Measurements from ENCODE around the gene LRRC74B. TPM values are rescaled to one million over a fixed set of nuclear protein-coding genes. Genes with fewer than 3 reads are reported as not detected.
A peak's percentile ranks its signal among the peaks of the same experiment; 100 is the strongest.
"Not testable (repeated sequence)": the region's sequence is repeated elsewhere in the genome, so short reads cannot be mapped to it uniquely, and the experiment has no call there.

Gene LRRC74B
- total RNA-seq, 1 donor from 2014 or later, result not detected

GRCh38 chr22:21095773-21096107 is 50.0 kb downstream of the LRRC74B start:
- Histone ChIP-seq H3K27me3 (ENCODE audit: control insufficient read depth, insufficient read depth, low read length) (no peaks in the 10 kb centered on the region), H3K4me3 (ENCODE audit: low read depth, low read length) (no peak overlapping the region), H3K36me3 (ENCODE audit: control insufficient read depth, insufficient read depth, low read length) (no peaks in the 10 kb centered on the region)
- FAIRE-seq, result no peak
- no peak for TF ChIP-seq CTCF (IDR thresholded peaks at IDR 0.05; ENCODE audit: insufficient read depth, low read length, severe bottlenecking)
- no peak for DNase-seq (ENCODE audit: low read depth)

- H3K4me3 ChIP-seq (ENCODE audit: low read depth, low read length); H3K27me3 ChIP-seq (ENCODE audit: control insufficient read depth, insufficient read depth, low read length); DNase-seq (ENCODE audit: low read depth); FAIRE-seq; H3K36me3 ChIP-seq (ENCODE audit: control insufficient read depth, insufficient read depth, low read length): not testable (repeated sequence)
These were observed 51.1 kb downstream of the LRRC74B start for GRCh38 chr22:21096878-21097277.

- no peaks in the 10 kb centered on the region for H3K36me3 ChIP-seq (ENCODE audit: control insufficient read depth, insufficient read depth, low read length)
- DNase-seq (ENCODE audit: low read depth) (no peak), FAIRE-seq (no peak)
- no peaks in the 10 kb centered on the region for H3K27me3 ChIP-seq (ENCODE audit: control insufficient read depth, insufficient read depth, low read length)
- TF ChIP-seq CTCF (IDR thresholded peaks at IDR 0.05; ENCODE audit: insufficient read depth, low read length, severe bottlenecking), result no peak
- no peak overlapping the region for H3K4me3 ChIP-seq (ENCODE audit: low read depth, low read length)
These were observed 52.4 kb downstream of the LRRC74B start for GRCh38 chr22:21098099-21098671.

- Histone ChIP-seq H3K27me3 (ENCODE audit: control insufficient read depth, insufficient read depth, low read length) (no peaks in the 10 kb centered on the region), H3K4me3 (ENCODE audit: low read depth, low read length) (no peak overlapping the region), H3K36me3 (ENCODE audit: control insufficient read depth, insufficient read depth, low read length) (no peaks in the 10 kb centered on the region)
- FAIRE-seq, result no peak
- TF ChIP-seq CTCF (IDR thresholded peaks at IDR 0.05; ENCODE audit: insufficient read depth, low read length, severe bottlenecking), result no peak
- DNase-seq (ENCODE audit: low read depth), result no peak
These were observed 53.8 kb downstream of the LRRC74B start for GRCh38 chr22:21099578-21099977.

GRCh38 chr22:21100149-21101032 is 54.6 kb downstream of the LRRC74B start:
- TF ChIP-seq CTCF (IDR thresholded peaks at IDR 0.05; ENCODE audit: insufficient read depth, low read length, severe bottlenecking), result no peak
- FAIRE-seq (no peak), DNase-seq (ENCODE audit: low read depth) (no peak)
- no peak overlapping the region for H3K4me3 ChIP-seq (ENCODE audit: low read depth, low read length)
- no peaks in the 10 kb centered on the region for H3K27me3 ChIP-seq (ENCODE audit: control insufficient read depth, insufficient read depth, low read length)
- no peaks in the 10 kb centered on the region for H3K36me3 ChIP-seq (ENCODE audit: control insufficient read depth, insufficient read depth, low read length)

- TF ChIP-seq CTCF (IDR thresholded peaks at IDR 0.05; ENCODE audit: insufficient read depth, low read length, severe bottlenecking), result no peak
- H3K27me3 ChIP-seq (ENCODE audit: control insufficient read depth, insufficient read depth, low read length), result no peaks in the 10 kb centered on the region
- no peaks in the 10 kb centered on the region for H3K36me3 ChIP-seq (ENCODE audit: control insufficient read depth, insufficient read depth, low read length)
- no peak overlapping the region for H3K4me3 ChIP-seq (ENCODE audit: low read depth, low read length)
- DNase-seq (ENCODE audit: low read depth) (no peak), FAIRE-seq (peak; percentile 77)
These were observed 56.3 kb downstream of the LRRC74B start for GRCh38 chr22:21101877-21102638.

Measured in bronchial epithelial cell (primary cell).